Daoy (cell line): ENCODE data around the gene SNX10. TPM values are rescaled to one million over a fixed set of nuclear protein-coding genes. Genes with fewer than 3 reads are reported as not detected.
"Not testable (repeated sequence)": the region's sequence is repeated elsewhere in the genome, so short reads cannot be mapped to it uniquely, and the experiment has no call there.

Experiments
- DNase-seq: peaks from one replicate; pipeline ENCODE4 v3.0.0-alpha.2; 2015; ENCODE audit warnings: low read depth
- total RNA-seq: library from RNA; depleted of rRNA; stranded (reverse); fragments of >200 nt; shearing (Covaris generic); gene quantifications from 2 replicates; pipeline ENCODE4 v1.2.3, GENCODE V29; 2014; rRNA removed

Gene SNX10
- total RNA-seq: 54.2 and 66.5 TPM in 2 replicates

- peak; percentile 92 for DNase-seq
Measured at GRCh38 chr7:26291699-26292538, at the start of gene SNX10. TSS of gene SNX10 (plus strand) at chr7:26291862. CDS start at chr7:26346443, 54,581 bp downstream.

- no peak for DNase-seq
Measured at GRCh38 chr7:26245150-26245549, 46.5 kb upstream of the SNX10 start.

- no peak for DNase-seq
Measured at GRCh38 chr7:26250239-26250638, 41.4 kb upstream of the SNX10 start.

GRCh38 chr7:26261866-26262265 lies 29.8 kb upstream of the SNX10 start:
- not testable (repeated sequence) for DNase-seq

- DNase-seq: no peak
Measured at GRCh38 chr7:26265065-26265464, 26.6 kb upstream of the SNX10 start.

- DNase-seq: no peak
Measured at GRCh38 chr7:26265499-26266075, 26.1 kb upstream of the SNX10 start.

- no peak for DNase-seq
Measured at GRCh38 chr7:26267601-26268166, 24.0 kb upstream of the SNX10 start.

GRCh38 chr7:26275213-26275612 lies 16.4 kb upstream of the SNX10 start:
- DNase-seq: no peak

GRCh38 chr7:26278770-26279169 lies 12.9 kb upstream of the SNX10 start:
- DNase-seq: peak; percentile 43

- peak; percentile 46 for DNase-seq
Measured at GRCh38 chr7:26279405-26279804, 12.3 kb upstream of the SNX10 start.

GRCh38 chr7:26280097-26280496 lies 11.6 kb upstream of the SNX10 start:
- no peak for DNase-seq

- DNase-seq: no peak
Measured at GRCh38 chr7:26280723-26281122, 10.9 kb upstream of the SNX10 start.

GRCh38 chr7:26284477-26284876 lies 7.2 kb upstream of the SNX10 start:
- DNase-seq: no peak

GRCh38 chr7:26284995-26285632 lies 6.5 kb upstream of the SNX10 start:
- DNase-seq: peak; percentile 43

GRCh38 chr7:26286157-26286556 lies 5.5 kb upstream of the SNX10 start:
- DNase-seq: no peak

- DNase-seq: not testable (repeated sequence)
Measured at GRCh38 chr7:26288126-26288525, 3.5 kb upstream of the SNX10 start.

GRCh38 chr7:26291251-26291650 lies 411 bp upstream of the SNX10 start:
- no peak for DNase-seq

GRCh38 chr7:26292768-26293560 lies 1.3 kb downstream of the SNX10 start:
- DNase-seq: peak; percentile 25

- DNase-seq: peak; percentile 53
Measured at GRCh38 chr7:26293569-26294308, 2.1 kb downstream of the SNX10 start.

GRCh38 chr7:26295015-26295414 lies 3.4 kb downstream of the SNX10 start:
- DNase-seq: no peak

GRCh38 chr7:26295586-26295985 lies 3.9 kb downstream of the SNX10 start:
- no peak for DNase-seq
